Tibial nerve (tissue), 4 donors: ENCODE data around the gene CLPTM1. TPM values are rescaled to one million over a fixed set of nuclear protein-coding genes. Genes with fewer than 3 reads are reported as not detected.
A peak's percentile ranks its signal among the peaks of the same experiment; 100 is the strongest.

ENCODE experiments used
- DNase-seq, 2 donors: peaks; one replicate each; pipeline ENCODE4 v3.0.0-alpha.2; 2019; ENCODE audit warnings: low spot score in 2 of 2
- H3K27ac ChIP-seq, 4 donors: fragments of 200-600 bp; sonication (generic) in 3 of 4; one replicate each; pipeline ENCODE4 v1.5.1; 2017 to 2019; ENCODE audit warnings: mild to moderate bottlenecking in 1 of 4
- H3K27me3 ChIP-seq, 2 donors: fragments of 200-600 bp; sonication (generic) in 1 of 2; one replicate each; pipeline versions ENCODE4 v1.5.1 to v1.6.0; 2017 to 2019
- H3K36me3 ChIP-seq, 3 donors: fragments of 200-600 bp; sonication (generic); one replicate each; pipeline ENCODE4 v1.5.1; 2018 to 2019
- H3K4me1 ChIP-seq, 4 donors: fragments of 200-600 bp; sonication (generic) in 3 of 4; one replicate each; pipeline ENCODE4 v1.5.1; 2017 to 2019
- H3K4me3 ChIP-seq, 4 donors: fragments of 200-600 bp; sonication (generic) in 3 of 4; one replicate each; pipeline ENCODE4 v1.5.1; 2017 to 2019; ENCODE audit warnings: mild to moderate bottlenecking in 1 of 4, moderate library complexity in 1 of 4
- H3K9me3 ChIP-seq, 4 donors: fragments of 200-600 bp; sonication (generic) in 3 of 4; one replicate each; pipeline ENCODE4 v1.5.1; 2017 to 2019
- EP300 ChIP-seq, 2 donors: sonication (generic); formaldehyde crosslinking; IDR thresholded peaks; one replicate each; pipeline ENCODE4 v1.6.1; 2017; ENCODE audit warnings: antibody characterized with exemption in 2 of 2, mild to moderate bottlenecking in 1 of 2
- POLR2A ChIP-seq, 2 donors: fragments of 450-650 bp; IDR thresholded peaks; one replicate each; pipeline ENCODE4 v1.6.1; 2017; ENCODE audit warnings: antibody characterized with exemption in 2 of 2, mild to moderate bottlenecking in 2 of 2, moderate library complexity in 2 of 2
- WGBS, 2 donors: methylation state at CpG; one replicate each; pipeline ENCODE4 v1.1.5; 2018; 5-methylcytosine and 5-hydroxymethylcytosine counted together
- total RNA-seq, 4 donors: library from RNA; depleted of rRNA; stranded (reverse); fragments of >200 nt; gene quantifications; one replicate each; pipeline ENCODE4 v1.1.0, GENCODE V29; 2016
- TF ChIP-seq, protein P1 (sequence below), 5 experiments: fragments of 200-600 bp in 3 of 5; fragments of 450-650 bp in 2 of 5; sonication (generic) in 3 of 5; IDR thresholded peaks; one replicate each; pipeline ENCODE4 v1.5.1; 2016 to 2019; ENCODE audit warnings: antibody characterized with exemption in 5 of 5, mild to moderate bottlenecking in 3 of 5, moderate library complexity in 2 of 5

Gene CLPTM1
- total RNA-seq, 4 donors from 2014 or later: 52.3 to 89.4 (median 74.5) TPM

DNA sequence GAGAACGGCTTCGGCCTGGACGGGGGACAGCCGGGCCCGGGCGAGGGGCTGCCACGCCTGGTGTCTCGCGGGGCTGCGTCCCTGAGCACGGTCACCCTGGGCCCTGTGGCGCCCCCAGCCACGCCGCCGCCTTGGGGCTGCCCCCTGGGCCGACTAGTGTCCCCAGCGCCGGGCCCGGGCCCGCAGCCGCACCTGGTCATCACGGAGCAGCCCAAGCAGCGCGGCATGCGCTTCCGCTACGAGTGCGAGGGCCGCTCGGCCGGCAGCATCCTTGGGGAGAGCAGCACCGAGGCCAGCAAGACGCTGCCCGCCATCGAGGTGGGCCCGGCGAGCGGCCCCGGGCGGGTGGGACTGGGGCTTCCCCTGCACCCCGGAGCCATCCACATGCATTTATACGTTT is 56.8 kb downstream of the CLPTM1 start:
- no peaks in the 10 kb centered on the region for H3K27me3 ChIP-seq
- WGBS, 2 donors: 96% methylated on average over 30 to 42 of the region's 42 CpGs
- H3K4me3 ChIP-seq: no peak overlapping the region
- H3K4me1 ChIP-seq: peaks cover 0 to 4% (median 0%) of the 10 kb centered on the region in 4 donors
- H3K27ac ChIP-seq: no peak overlapping the region
- no peaks in the 10 kb centered on the region for H3K9me3 ChIP-seq
- TF ChIP-seq, protein P1, sequence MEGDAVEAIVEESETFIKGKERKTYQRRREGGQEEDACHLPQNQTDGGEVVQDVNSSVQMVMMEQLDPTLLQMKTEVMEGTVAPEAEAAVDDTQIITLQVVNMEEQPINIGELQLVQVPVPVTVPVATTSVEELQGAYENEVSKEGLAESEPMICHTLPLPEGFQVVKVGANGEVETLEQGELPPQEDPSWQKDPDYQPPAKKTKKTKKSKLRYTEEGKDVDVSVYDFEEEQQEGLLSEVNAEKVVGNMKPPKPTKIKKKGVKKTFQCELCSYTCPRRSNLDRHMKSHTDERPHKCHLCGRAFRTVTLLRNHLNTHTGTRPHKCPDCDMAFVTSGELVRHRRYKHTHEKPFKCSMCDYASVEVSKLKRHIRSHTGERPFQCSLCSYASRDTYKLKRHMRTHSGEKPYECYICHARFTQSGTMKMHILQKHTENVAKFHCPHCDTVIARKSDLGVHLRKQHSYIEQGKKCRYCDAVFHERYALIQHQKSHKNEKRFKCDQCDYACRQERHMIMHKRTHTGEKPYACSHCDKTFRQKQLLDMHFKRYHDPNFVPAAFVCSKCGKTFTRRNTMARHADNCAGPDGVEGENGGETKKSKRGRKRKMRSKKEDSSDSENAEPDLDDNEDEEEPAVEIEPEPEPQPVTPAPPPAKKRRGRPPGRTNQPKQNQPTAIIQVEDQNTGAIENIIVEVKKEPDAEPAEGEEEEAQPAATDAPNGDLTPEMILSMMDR (IDR thresholded peaks at IDR 0.05): no peak
- TF ChIP-seq POLR2A (IDR thresholded peaks at IDR 0.05) (no peak), EP300 (IDR thresholded peaks at IDR 0.05) (no peak)
- H3K36me3 ChIP-seq: peaks cover 0 to 76% (median 5%) of the 10 kb centered on the region in 3 donors
- DNase-seq: no peak

DNA sequence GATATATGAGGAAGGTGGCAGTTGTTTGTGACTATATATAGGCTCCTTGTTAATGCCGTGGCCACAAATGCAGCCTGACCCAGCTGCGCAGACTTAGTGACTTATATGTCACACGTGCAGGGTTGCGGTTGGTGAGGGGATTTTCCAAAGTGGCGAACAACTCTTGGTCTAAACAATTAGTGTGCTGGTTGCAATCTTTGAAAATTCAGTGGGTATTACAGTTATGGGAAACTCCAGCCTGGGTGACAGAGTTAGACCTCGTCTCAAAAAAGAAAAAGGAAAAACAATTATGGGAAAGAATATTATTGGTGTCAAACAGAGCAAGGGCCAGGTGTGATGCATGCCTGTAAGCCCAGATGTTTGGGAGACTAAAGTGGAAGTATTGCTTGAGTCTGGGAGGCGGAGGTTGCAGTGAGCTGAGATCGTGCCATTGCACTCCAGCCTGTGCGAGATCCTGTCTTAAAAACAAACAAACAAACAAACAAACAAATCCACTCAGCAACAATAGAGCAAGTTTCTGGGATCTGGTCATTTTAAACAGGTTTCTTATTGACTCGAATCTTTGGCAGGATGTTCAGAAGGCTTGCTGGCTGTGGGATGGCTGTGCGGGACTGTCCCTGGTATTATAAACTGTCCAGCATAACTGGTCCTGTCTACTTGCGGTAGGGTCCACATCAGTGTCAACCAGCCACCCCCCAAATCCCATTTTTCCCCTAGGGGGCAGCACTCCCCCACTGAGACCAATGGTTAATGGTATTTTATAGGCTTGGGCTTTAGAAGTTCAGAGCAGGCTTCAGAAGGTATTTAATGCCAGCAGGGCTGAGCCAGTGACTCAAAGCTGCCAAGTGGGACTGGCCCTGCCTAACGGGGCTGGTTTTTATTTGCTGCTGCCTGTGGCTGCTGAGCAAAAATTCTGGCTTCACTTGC is 61.5 kb downstream of the CLPTM1 start:
- no peak overlapping the region for H3K4me3 ChIP-seq
- no peaks in the 10 kb centered on the region for H3K9me3 ChIP-seq
- peak overlapping the region in 1 of 4 donors; percentile 9 for H3K27ac ChIP-seq
- peaks cover 0 to 66% (median 5%) of the 10 kb centered on the region in 3 donors for H3K36me3 ChIP-seq
- H3K4me1 ChIP-seq: peaks cover 0 to 7% (median 0%) of the 10 kb centered on the region in 4 donors
- H3K27me3 ChIP-seq: no peaks in the 10 kb centered on the region
- DNase-seq: peak; percentile 21 to 74
- no peak for TF ChIP-seq EP300 (IDR thresholded peaks at IDR 0.05)
- TF ChIP-seq, protein P1 (IDR thresholded peaks at IDR 0.05): peak; percentile 39 to 66 (median 51)
- WGBS, 2 donors: 58 to 64% methylated on average over 13 of the region's 13 CpGs

DNA sequence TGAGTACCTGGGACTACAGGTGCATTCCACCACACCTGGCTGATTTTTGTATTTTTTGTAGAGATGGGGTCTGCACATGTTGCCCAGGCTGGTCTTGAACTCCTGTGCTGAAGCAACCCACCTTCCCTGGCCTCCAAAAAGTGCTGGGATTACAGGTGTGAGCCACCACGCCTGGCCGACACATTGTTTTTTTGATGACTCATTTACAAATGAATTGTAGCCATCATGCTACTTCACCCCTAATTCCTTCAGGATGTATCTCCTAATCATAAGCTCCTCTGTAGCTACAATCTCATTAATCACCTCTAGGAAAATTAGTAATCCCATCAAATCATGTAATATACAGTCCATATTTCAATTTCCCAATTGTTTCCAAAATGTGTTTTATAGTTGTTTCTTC is 64.0 kb downstream of the CLPTM1 start:
- H3K4me3 ChIP-seq: no peak overlapping the region
- H3K9me3 ChIP-seq: no peaks in the 10 kb centered on the region
- TF ChIP-seq POLR2A (IDR thresholded peaks at IDR 0.05) (no peak), EP300 (IDR thresholded peaks at IDR 0.05) (no peak)
- TF ChIP-seq, protein P1 (IDR thresholded peaks at IDR 0.05): no peak
- WGBS, 2 donors: 80 to 82% methylated on average over 2 of the region's 2 CpGs
- DNase-seq: no peak
- peaks cover 0 to 7% (median 0%) of the 10 kb centered on the region in 4 donors for H3K4me1 ChIP-seq
- H3K27me3 ChIP-seq: no peaks in the 10 kb centered on the region
- peaks cover 0 to 52% (median under 1%) of the 10 kb centered on the region in 3 donors for H3K36me3 ChIP-seq
- no peak overlapping the region for H3K27ac ChIP-seq

DNA sequence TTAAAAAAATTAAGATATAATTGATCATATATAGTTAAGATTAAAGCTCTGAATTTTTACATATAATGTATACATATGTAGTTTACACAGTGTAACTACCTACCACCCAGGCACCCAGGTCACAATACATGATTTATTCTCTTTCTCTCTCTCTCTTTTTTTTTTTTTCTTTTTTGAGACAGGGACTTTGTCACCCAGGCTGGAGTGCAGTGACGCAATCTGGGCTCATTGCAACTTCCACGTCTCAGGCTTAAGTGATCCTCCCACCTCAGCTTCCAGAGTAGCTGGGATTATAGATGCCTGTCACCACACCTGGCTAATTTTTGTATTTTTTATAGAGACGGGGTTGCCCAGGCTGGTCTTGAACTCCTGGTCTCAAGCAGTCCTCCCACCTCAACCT is 64.9 kb downstream of the CLPTM1 start:
- TF ChIP-seq POLR2A (IDR thresholded peaks at IDR 0.05): no peak
- TF ChIP-seq EP300 (IDR thresholded peaks at IDR 0.05): no peak
- DNase-seq: no peak
- H3K27me3 ChIP-seq: no peaks in the 10 kb centered on the region
- no peaks in the 10 kb centered on the region for H3K9me3 ChIP-seq
- peaks cover 0 to 7% (median 0%) of the 10 kb centered on the region in 4 donors for H3K4me1 ChIP-seq
- H3K27ac ChIP-seq: no peak overlapping the region
- no peak overlapping the region for H3K4me3 ChIP-seq
- 85 to 87% methylated on average over 3 of the region's 3 CpGs for WGBS, 2 donors
- peaks cover 0 to 49% (median 0%) of the 10 kb centered on the region in 3 donors for H3K36me3 ChIP-seq

DNA sequence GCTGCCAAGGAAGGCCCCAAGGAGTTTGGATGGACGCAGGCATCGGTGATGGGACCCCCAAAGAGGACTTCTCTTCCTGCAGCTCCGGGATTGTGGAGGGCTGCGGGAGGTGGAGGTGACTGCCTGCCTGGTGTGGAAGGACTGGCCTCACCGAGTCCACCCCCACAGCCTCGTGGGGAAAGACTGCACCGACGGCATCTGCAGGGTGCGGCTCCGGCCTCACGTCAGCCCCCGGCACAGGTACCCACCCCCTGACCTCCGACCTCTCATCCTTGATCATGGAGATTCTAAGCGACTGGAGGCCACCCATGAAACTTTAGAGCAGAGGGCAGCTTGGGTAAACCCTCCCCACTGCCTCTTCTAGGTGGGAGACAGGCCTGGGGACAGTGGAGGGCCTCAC is 66.8 kb downstream of the CLPTM1 start:
- H3K27ac ChIP-seq: no peak overlapping the region
- no peaks in the 10 kb centered on the region for H3K9me3 ChIP-seq
- peaks cover 0 to 3% (median 0%) of the 10 kb centered on the region in 4 donors for H3K4me1 ChIP-seq
- H3K4me3 ChIP-seq: no peak overlapping the region
- TF ChIP-seq EP300 (IDR thresholded peaks at IDR 0.05) (no peak), POLR2A (IDR thresholded peaks at IDR 0.05) (no peak)
- TF ChIP-seq, protein P1 (IDR thresholded peaks at IDR 0.05): no peak
- no peak for DNase-seq
- H3K27me3 ChIP-seq: no peaks in the 10 kb centered on the region
- peaks cover 0 to 54% (median 0%) of the 10 kb centered on the region in 3 donors for H3K36me3 ChIP-seq
- WGBS, 2 donors: 68 to 71% methylated on average over 13 to 14 of the region's 14 CpGs
